ENCODE measurements around the gene ZMAT5.
"Not testable (repeated sequence)": the region's sequence is repeated elsewhere in the genome, so short reads cannot be mapped to it uniquely, and the experiment has no call there.

The ZMAT5 gene

GRCh38 chr22:29784451-29785361 is 17.9 kb upstream of the ZMAT5 start:
- DNase-seq, result no peak

GRCh38 chr22:29782061-29782845 is 15.4 kb upstream of the ZMAT5 start:
- no peak for DNase-seq

- DNase-seq, result no peak
Observed at GRCh38 chr22:29780748-29781676, 14.2 kb upstream of the ZMAT5 start.

- DNase-seq, result no peak
Observed at GRCh38 chr22:29780220-29780619, 13.4 kb upstream of the ZMAT5 start.

- no peak for DNase-seq
Observed at GRCh38 chr22:29773233-29773632, 6.4 kb upstream of the ZMAT5 start.

GRCh38 chr22:29772170-29772641 is 5.4 kb upstream of the ZMAT5 start:
- DNase-seq, result no peak

GRCh38 chr22:29769723-29770321 is 3.0 kb upstream of the ZMAT5 start:
- no peak for DNase-seq

- no peak for DNase-seq
Observed at GRCh38 chr22:29768052-29768693, 1.4 kb upstream of the ZMAT5 start.

GRCh38 chr22:29767171-29768051 is 604 bp upstream of the ZMAT5 start, which contains the start of gene UQCR10:
UQCR10 (plus strand) TSS chr22:29767369; CDS start chr22:29767399, 30 bp downstream.
- DNase-seq, result peak; percentile 90

GRCh38 chr22:29765905-29766631 is 739 bp downstream of the ZMAT5 start:
- DNase-seq, result no peak

- DNase-seq, result no peak
Observed at GRCh38 chr22:29762263-29762662, 4.5 kb downstream of the ZMAT5 start.

- no peak for DNase-seq
Observed at GRCh38 chr22:29758959-29759358, 7.8 kb downstream of the ZMAT5 start.

- no peak for DNase-seq
Observed at GRCh38 chr22:29758068-29758622, 8.7 kb downstream of the ZMAT5 start.

GRCh38 chr22:29757096-29757495 is 9.7 kb downstream of the ZMAT5 start:
- no peak for DNase-seq

- DNase-seq, result no peak
Observed at GRCh38 chr22:29756341-29756740, 10.5 kb downstream of the ZMAT5 start.

- DNase-seq, result no peak
Observed at GRCh38 chr22:29755889-29756288, 10.9 kb downstream of the ZMAT5 start.

GRCh38 chr22:29754658-29755395 is 12.0 kb downstream of the ZMAT5 start:
- not testable (repeated sequence) for DNase-seq

- DNase-seq, result no peak
Observed at GRCh38 chr22:29753808-29754657, 12.8 kb downstream of the ZMAT5 start.

All from CD4-positive, alpha-beta T cell treated with Interleukin-4 for 4 hours (primary cell).